Measurements from ENCODE around the gene TRIM45. TPM values are rescaled to one million over a fixed set of nuclear protein-coding genes. Genes with fewer than 3 reads are reported as not detected.
"Not testable (repeated sequence)": the region's sequence is repeated elsewhere in the genome, so short reads cannot be mapped to it uniquely, and the experiment has no call there.

The TRIM45 gene
- total RNA-seq, 1 experiment from 2014 or later, result not detected

GRCh38 chr1:117104986-117105385 is 16.6 kb downstream of the TRIM45 start:
- no peaks in the 10 kb centered on the region for H3K4me1 ChIP-seq (ENCODE audit: low read length)
- peaks cover 54% of the 10 kb centered on the region for H3K36me3 ChIP-seq (ENCODE audit: insufficient read depth, low read length)
- H3K79me2 ChIP-seq (ENCODE audit: low read length), result no peaks in the 10 kb centered on the region
- no peaks in the 10 kb centered on the region for H3K27me3 ChIP-seq (ENCODE audit: low read length)
- H3K9ac ChIP-seq (ENCODE audit: low read length), result no peak overlapping the region
- no peaks in the 10 kb centered on the region for H3K9me2 ChIP-seq (replicated peaks; ENCODE audit: insufficient read depth, low read length)
- no peak for DNase-seq
- H3K27ac ChIP-seq (ENCODE audit: low read length), result no peak overlapping the region
- no peak overlapping the region for H3K4me3 ChIP-seq (ENCODE audit: low read length)
- H2AFZ ChIP-seq (ENCODE audit: low read length), result no peak overlapping the region
- H3K9me3 ChIP-seq (ENCODE audit: low read length), result no peaks in the 10 kb centered on the region
- no peaks in the 10 kb centered on the region for H4K20me1 ChIP-seq (ENCODE audit: insufficient read depth, low read depth, low read length)
- H3K4me2 ChIP-seq (ENCODE audit: low read depth, low read length, poor library complexity, severe bottlenecking), result no peak overlapping the region

GRCh38 chr1:117101858-117102257 is 19.7 kb downstream of the TRIM45 start:
- not testable (repeated sequence) for H3K27me3 ChIP-seq (ENCODE audit: low read length); H3K9me3 ChIP-seq (ENCODE audit: low read length); H3K27ac ChIP-seq (ENCODE audit: low read length); DNase-seq; H4K20me1 ChIP-seq (ENCODE audit: insufficient read depth, low read depth, low read length); H2AFZ ChIP-seq (ENCODE audit: low read length); H3K9me2 ChIP-seq (replicated peaks; ENCODE audit: insufficient read depth, low read length); H3K79me2 ChIP-seq (ENCODE audit: low read length); H3K4me3 ChIP-seq (ENCODE audit: low read length); H3K4me1 ChIP-seq (ENCODE audit: low read length); H3K4me2 ChIP-seq (ENCODE audit: low read depth, low read length, poor library complexity, severe bottlenecking); H3K9ac ChIP-seq (ENCODE audit: low read length)
- peaks cover 81% of the 10 kb centered on the region for H3K36me3 ChIP-seq (ENCODE audit: insufficient read depth, low read length)

GRCh38 chr1:117101334-117101733 is 20.2 kb downstream of the TRIM45 start:
- no peak overlapping the region for H3K9ac ChIP-seq (ENCODE audit: low read length)
- no peaks in the 10 kb centered on the region for H3K9me3 ChIP-seq (ENCODE audit: low read length)
- H3K79me2 ChIP-seq (ENCODE audit: low read length), result no peaks in the 10 kb centered on the region
- peaks cover 77% of the 10 kb centered on the region for H3K36me3 ChIP-seq (ENCODE audit: insufficient read depth, low read length)
- H2AFZ ChIP-seq (ENCODE audit: low read length), result no peak overlapping the region
- no peaks in the 10 kb centered on the region for H4K20me1 ChIP-seq (ENCODE audit: insufficient read depth, low read depth, low read length)
- DNase-seq, result no peak
- H3K4me2 ChIP-seq (ENCODE audit: low read depth, low read length, poor library complexity, severe bottlenecking), result no peak overlapping the region
- H3K4me3 ChIP-seq (ENCODE audit: low read length), result no peak overlapping the region
- H3K9me2 ChIP-seq (replicated peaks; ENCODE audit: insufficient read depth, low read length), result no peaks in the 10 kb centered on the region
- no peaks in the 10 kb centered on the region for H3K4me1 ChIP-seq (ENCODE audit: low read length)
- H3K27me3 ChIP-seq (ENCODE audit: low read length), result no peaks in the 10 kb centered on the region
- H3K27ac ChIP-seq (ENCODE audit: low read length), result no peak overlapping the region

GRCh38 chr1:117098287-117098890 is 23.2 kb downstream of the TRIM45 start:
- Histone ChIP-seq H2AFZ (ENCODE audit: low read length) (no peak overlapping the region), H3K27ac (ENCODE audit: low read length) (no peak overlapping the region), H3K4me1 (ENCODE audit: low read length) (peaks cover 5% of the 10 kb centered on the region), H3K9me3 (ENCODE audit: low read length) (no peaks in the 10 kb centered on the region), H3K27me3 (ENCODE audit: low read length) (no peaks in the 10 kb centered on the region), H4K20me1 (ENCODE audit: insufficient read depth, low read depth, low read length) (no peaks in the 10 kb centered on the region), H3K36me3 (ENCODE audit: insufficient read depth, low read length) (peaks cover 70% of the 10 kb centered on the region; the same call in 1 of the 2 replicates), H3K4me2 (ENCODE audit: low read depth, low read length, poor library complexity, severe bottlenecking) (no peak overlapping the region), H3K4me3 (ENCODE audit: low read length) (no peak overlapping the region), H3K9ac (ENCODE audit: low read length) (no peak overlapping the region), H3K79me2 (ENCODE audit: low read length) (no peaks in the 10 kb centered on the region), H3K9me2 (replicated peaks; ENCODE audit: insufficient read depth, low read length) (no peaks in the 10 kb centered on the region)
- DNase-seq, result no peak

GRCh38 chr1:117097443-117097842 is 24.1 kb downstream of the TRIM45 start:
- no peak overlapping the region for H3K4me2 ChIP-seq (ENCODE audit: low read depth, low read length, poor library complexity, severe bottlenecking)
- no peaks in the 10 kb centered on the region for H3K79me2 ChIP-seq (ENCODE audit: low read length)
- no peak overlapping the region for H3K27ac ChIP-seq (ENCODE audit: low read length)
- H3K4me3 ChIP-seq (ENCODE audit: low read length), result no peak overlapping the region
- H3K9me3 ChIP-seq (ENCODE audit: low read length), result no peaks in the 10 kb centered on the region
- no peaks in the 10 kb centered on the region for H4K20me1 ChIP-seq (ENCODE audit: insufficient read depth, low read depth, low read length)
- H3K9ac ChIP-seq (ENCODE audit: low read length), result no peak overlapping the region
- H3K27me3 ChIP-seq (ENCODE audit: low read length), result no peaks in the 10 kb centered on the region
- no peaks in the 10 kb centered on the region for H3K9me2 ChIP-seq (replicated peaks; ENCODE audit: insufficient read depth, low read length)
- H2AFZ ChIP-seq (ENCODE audit: low read length), result no peak overlapping the region
- peaks cover 13% of the 10 kb centered on the region for H3K4me1 ChIP-seq (ENCODE audit: low read length)
- no peak for DNase-seq
- peaks cover 70% of the 10 kb centered on the region; the same call in 1 of the 2 replicates for H3K36me3 ChIP-seq (ENCODE audit: insufficient read depth, low read length)

GRCh38 chr1:117096951-117097408 is 24.6 kb downstream of the TRIM45 start:
- Histone ChIP-seq H3K27ac (ENCODE audit: low read length) (no peak overlapping the region), H3K36me3 (ENCODE audit: insufficient read depth, low read length) (peaks cover 70% of the 10 kb centered on the region; the same call in 1 of the 2 replicates)

GRCh38 chr1:117094841-117095604 is 26.5 kb downstream of the TRIM45 start:
- no peak overlapping the region for H3K9ac ChIP-seq (ENCODE audit: low read length)

More at GRCh38 chr1:117096951-117097408, 24.6 kb downstream of the TRIM45 start:
- DNase-seq, result no peak
- Histone ChIP-seq H3K79me2 (ENCODE audit: low read length) (no peaks in the 10 kb centered on the region), H3K9ac (ENCODE audit: low read length) (no peak overlapping the region), H3K4me3 (ENCODE audit: low read length) (no peak overlapping the region), H3K9me2 (replicated peaks; ENCODE audit: insufficient read depth, low read length) (no peaks in the 10 kb centered on the region), H3K4me2 (ENCODE audit: low read depth, low read length, poor library complexity, severe bottlenecking) (no peak overlapping the region), H4K20me1 (ENCODE audit: insufficient read depth, low read depth, low read length) (no peaks in the 10 kb centered on the region), H2AFZ (ENCODE audit: low read length) (no peak overlapping the region), H3K9me3 (ENCODE audit: low read length) (no peaks in the 10 kb centered on the region), H3K4me1 (ENCODE audit: low read length) (peaks cover 13% of the 10 kb centered on the region), H3K27me3 (ENCODE audit: low read length) (no peaks in the 10 kb centered on the region)

GRCh38 chr1:117093870-117094621 is 27.5 kb downstream of the TRIM45 start:
- DNase-seq, result peak; percentile 67
- H3K27ac ChIP-seq (ENCODE audit: low read length), result no peak overlapping the region
- no peak overlapping the region for H3K4me3 ChIP-seq (ENCODE audit: low read length)
- peaks cover 68% of the 10 kb centered on the region for H3K36me3 ChIP-seq (ENCODE audit: insufficient read depth, low read length)
- no peaks in the 10 kb centered on the region for H3K9me3 ChIP-seq (ENCODE audit: low read length)
- no peaks in the 10 kb centered on the region for H4K20me1 ChIP-seq (ENCODE audit: insufficient read depth, low read depth, low read length)
- H3K4me2 ChIP-seq (ENCODE audit: low read depth, low read length, poor library complexity, severe bottlenecking), result no peak overlapping the region
- H3K9ac ChIP-seq (ENCODE audit: low read length), result no peak overlapping the region
- no peak overlapping the region for H2AFZ ChIP-seq (ENCODE audit: low read length)
- H3K9me2 ChIP-seq (replicated peaks; ENCODE audit: insufficient read depth, low read length), result no peaks in the 10 kb centered on the region
- H3K79me2 ChIP-seq (ENCODE audit: low read length), result no peaks in the 10 kb centered on the region
- no peaks in the 10 kb centered on the region for H3K27me3 ChIP-seq (ENCODE audit: low read length)
- peaks cover 13% of the 10 kb centered on the region for H3K4me1 ChIP-seq (ENCODE audit: low read length)

More at GRCh38 chr1:117094841-117095604, 26.5 kb downstream of the TRIM45 start:
- Histone ChIP-seq H3K4me3 (ENCODE audit: low read length) (no peak overlapping the region), H3K79me2 (ENCODE audit: low read length) (no peaks in the 10 kb centered on the region), H3K9me3 (ENCODE audit: low read length) (no peaks in the 10 kb centered on the region), H3K36me3 (ENCODE audit: insufficient read depth, low read length) (peaks cover 70% of the 10 kb centered on the region; the same call in 1 of the 2 replicates), H3K4me1 (ENCODE audit: low read length) (peaks cover 13% of the 10 kb centered on the region), H4K20me1 (ENCODE audit: insufficient read depth, low read depth, low read length) (no peaks in the 10 kb centered on the region), H3K27me3 (ENCODE audit: low read length) (no peaks in the 10 kb centered on the region), H3K27ac (ENCODE audit: low read length) (no peak overlapping the region), H2AFZ (ENCODE audit: low read length) (no peak overlapping the region), H3K4me2 (ENCODE audit: low read depth, low read length, poor library complexity, severe bottlenecking) (no peak overlapping the region), H3K9me2 (replicated peaks; ENCODE audit: insufficient read depth, low read length) (no peaks in the 10 kb centered on the region)
- DNase-seq, result no peak
